T-cell (primary cell): Measurements from ENCODE around the gene OSBPL1A. TPM values are rescaled to one million over a fixed set of nuclear protein-coding genes. Genes with fewer than 3 reads are reported as not detected.

ENCODE experiments used
- ATAC-seq, 4 experiments: fragments of 200-7000 bp in 3 of 4; fragments of 150-1000 bp in 1 of 4; cut with Tn5 transposase; replicated peaks in 1 of 4; 1 replicate in 3 of 4; 2 replicates in 1 of 4; pipeline ENCODE4 v1.10.0; 2021; ENCODE audit warnings: moderate library complexity in 3 of 4, mild to moderate bottlenecking in 2 of 4, moderate number of reproducible peaks in 1 of 4
- CTCF ChIA-PET, 2 donors: fragments of 300-600 bp; sonication (Branson Sonifier 250); formaldehyde crosslinking; loops; one replicate each; lab custom pipeline; 2022; ENCODE audit warnings: antibody characterized with exemption in 2 of 2; lab: Charles Lee
- POLR2A ChIA-PET, 2 donors: fragments of 300-600 bp; sonication (Branson Sonifier 250); formaldehyde crosslinking; loops; one replicate each; lab custom pipeline; 2022; ENCODE audit warnings: antibody characterized with exemption in 2 of 2; lab: Charles Lee
- DNase-seq, 35 experiments: peaks; one replicate each; pipeline versions ENCODE4 v3.0.0 to v3.0.0-alpha.2; 2013 to 2023
- H3K27ac ChIP-seq: one replicate; pipeline ENCODE4 v1.5.1; 2013; ENCODE audit warnings: low read length
- H3K27me3 ChIP-seq, 2 experiments: replicated peaks in 1 of 2; 1 replicate in 1 of 2; 2 replicates in 1 of 2; pipeline versions ENCODE4 v1.6.1 to v1.7.0; 2013; ENCODE audit warnings: low read length in 1 of 2, mixed read lengths in 1 of 2; ENCODE audit not compliant: control insufficient read depth in 2 of 2, insufficient read depth in 2 of 2; ENCODE audit errors: extremely low read depth in 1 of 2
- H3K36me3 ChIP-seq, 2 donors: 1 replicate in 1 of 2; 2 replicates in 1 of 2; pipeline versions ENCODE4 v1.6.1 to v1.7.0; 2013; ENCODE audit warnings: low read length in 1 of 2; ENCODE audit not compliant: control insufficient read depth in 2 of 2, insufficient read depth in 1 of 2; ENCODE audit errors: extremely low read depth in 1 of 2
- H3K4me1 ChIP-seq, 2 experiments: 1 replicate in 1 of 2; 2 replicates in 1 of 2; pipeline versions ENCODE4 v1.6.1 to v1.7.0; 2013; ENCODE audit warnings: low read length in 2 of 2, mixed read lengths in 1 of 2; ENCODE audit not compliant: insufficient read depth in 2 of 2, control insufficient read depth in 1 of 2; ENCODE audit errors: extremely low read depth in 1 of 2
- H3K4me3 ChIP-seq, 2 donors: 1 replicate in 1 of 2; 2 replicates in 1 of 2; pipeline versions ENCODE4 v1.5.1 to v1.7.0; 2013; ENCODE audit warnings: mild to moderate bottlenecking in 2 of 2, low read length in 1 of 2, moderate library complexity in 1 of 2; ENCODE audit not compliant: control insufficient read depth in 1 of 2; ENCODE audit errors: extremely low read depth in 1 of 2
- H3K9me3 ChIP-seq: 2 replicates; pipeline ENCODE4 v1.7.0; 2013
- H3K27ac Mint-ChIP-seq, 2 donors: one replicate each; pipeline ENCODE4 v1.8.0; 2020 to 2021; ENCODE audit warnings: mild to moderate bottlenecking in 2 of 2, mixed read lengths in 2 of 2
- H3K27me3 Mint-ChIP-seq, 2 donors: one replicate each; pipeline ENCODE4 v1.8.0; 2021 to 2022; ENCODE audit warnings: mixed read lengths in 2 of 2
- H3K36me3 Mint-ChIP-seq: one replicate; pipeline ENCODE4 v1.8.0; 2021; ENCODE audit warnings: mixed read lengths
- H3K4me1 Mint-ChIP-seq, 3 donors: one replicate each; pipeline ENCODE4 v1.8.0; 2020 to 2022; ENCODE audit warnings: mixed read lengths in 3 of 3, mild to moderate bottlenecking in 1 of 3
- H3K4me3 Mint-ChIP-seq, 3 donors: one replicate each; pipeline ENCODE4 v1.8.0; 2020 to 2022; ENCODE audit warnings: mild to moderate bottlenecking in 3 of 3, mixed read lengths in 3 of 3, moderate library complexity in 3 of 3
- H3K9me3 Mint-ChIP-seq, 3 donors: one replicate each; pipeline ENCODE4 v1.8.0; 2020 to 2022; ENCODE audit warnings: mixed read lengths in 3 of 3
- WGBS: methylation state at CpG from one replicate; pipeline ENCODE4 v1.1.5; 2013; ENCODE audit warnings: missing lambda C conversion rate; ENCODE audit not compliant: insufficient coverage; 5-methylcytosine and 5-hydroxymethylcytosine counted together
- total RNA-seq, 35 experiments: library from RNA in 6 of 35; stranded (reverse) in 6 of 35; fragments of 120-200 nt in 1 of 35; gene quantifications; one replicate each; pipeline versions ENCODE4 v1.2.1 to v1.2.4 and lab custom pipeline; 2013 to 2026

Gene OSBPL1A
- total RNA-seq = 1 to 10 TPM; 3.3 to 6.4 (median 4.0) TPM
- 2.0 TPM for total RNA-seq (2013)
- 0.61 to 8.5 (median 3.2) reads per million in 29 experiments for total RNA-seq (lab: John Stamatoyannopoulos, UW)

- no peak within 1 kb of the TSS for H3K27ac ChIP-seq
- CTCF ChIA-PET = interaction anchor here in 1 of 2 donors (0.6 kb wide), 1 partner anchor 31 kb away, joined by 3 read pairs; no protein-coding TSS in a partner anchor
- POLR2A ChIA-PET = interaction anchor here in 1 of 2 donors (0.6 to 0.7 kb wide), 2 partner anchors 8 to 151 kb away, joined by 3 to 7 read pairs; no protein-coding TSS in a partner anchor
These were observed at the start of gene OSBPL1A for GRCh38 chr18:24397694-24398368. Gene OSBPL1A (minus strand): TSS chr18:24397824. CDS start chr18:24377533, 20,291 bp downstream.

GRCh38 chr18:24446953-24447538, 49.4 kb upstream of the OSBPL1A start:
- ChIA-PET POLR2A (interaction anchor here in 1 of 2 donors (0.5 kb wide), 1 partner anchor 51 kb away, joined by 7 read pairs; no protein-coding TSS in a partner anchor), CTCF (interaction anchor here in 1 of 2 donors (1.0 to 1.1 kb wide), 4 partner anchors 14 to 43 kb away, joined by 3 to 5 read pairs (median 4); partner anchors contain the start of gene HRH4)
- no peaks in the 10 kb centered on the region for H3K4me1 Mint-ChIP-seq
- no peak for ATAC-seq
- H3K27me3 ChIP-seq = no peaks in the 10 kb centered on the region
- no peak overlapping the region for H3K27ac Mint-ChIP-seq
- H3K9me3 Mint-ChIP-seq = no peaks in the 10 kb centered on the region
- no peak overlapping the region for H3K4me3 Mint-ChIP-seq
- H3K36me3 ChIP-seq = peaks cover 0 to 28% of the 10 kb centered on the region in 2 donors
- no CpG with 5 or more reads among the region's 1 CpG for WGBS
- H3K9me3 ChIP-seq = no peaks in the 10 kb centered on the region
- DNase-seq = peak in 1 of 35 experiments; percentile 5
- H3K4me3 ChIP-seq = no peak overlapping the region
- no peak overlapping the region for H3K27ac ChIP-seq
- no peaks in the 10 kb centered on the region for H3K27me3 Mint-ChIP-seq
- peaks cover 66% of the 10 kb centered on the region for H3K36me3 Mint-ChIP-seq
- no peaks in the 10 kb centered on the region for H3K4me1 ChIP-seq

More at GRCh38 chr18:24397694-24398368, at the start of gene OSBPL1A:
- ATAC-seq (peak; percentile 89 to 96 (median 92)), DNase-seq (peak; percentile 39 to 84 (median 65))
- H3K36me3 Mint-ChIP-seq = no peaks in the 10 kb centered on the region
- Histone ChIP-seq H3K9me3 (no peaks in the 10 kb centered on the region), H3K36me3 (no peaks in the 10 kb centered on the region), H3K4me3 (peak within 1 kb of the TSS; percentile 57 to 79), H3K4me1 (peaks cover 4 to 12% of the 10 kb centered on the region in 2 experiments), H3K27me3 (peaks cover 0 to 17% of the 10 kb centered on the region in 2 experiments)
- H3K27me3 Mint-ChIP-seq = peaks cover 0 to 8% of the 10 kb centered on the region in 2 donors
- H3K4me3 Mint-ChIP-seq = peak within 1 kb of the TSS; percentile 77 to 89 (median 85)
- WGBS = under 1% methylated on average over 39 of the region's 55 CpGs
- H3K4me1 Mint-ChIP-seq = peaks cover 12 to 23% (median 18%) of the 10 kb centered on the region in 3 donors
- H3K9me3 Mint-ChIP-seq = no peaks in the 10 kb centered on the region
- peak within 1 kb of the TSS; percentile 58 to 72 for H3K27ac Mint-ChIP-seq

GRCh38 chr18:24446453-24446852, 48.8 kb upstream of the OSBPL1A start:
- peaks cover 68% of the 10 kb centered on the region for H3K36me3 Mint-ChIP-seq
- ATAC-seq = no peak
- Histone ChIP-seq H3K27ac (no peak overlapping the region), H3K27me3 (no peaks in the 10 kb centered on the region), H3K4me3 (no peak overlapping the region), H3K36me3 (peaks cover 0 to 34% of the 10 kb centered on the region in 2 donors), H3K9me3 (no peaks in the 10 kb centered on the region), H3K4me1 (no peaks in the 10 kb centered on the region)
- no peaks in the 10 kb centered on the region for H3K4me1 Mint-ChIP-seq
- no peak for DNase-seq
- POLR2A ChIA-PET = no interaction called here
- CTCF ChIA-PET = interaction anchor here in 1 of 2 donors (1.0 to 1.1 kb wide), 3 partner anchors 14 to 42 kb away, joined by 3 to 5 read pairs (median 5); partner anchors contain the start of gene HRH4
- no peak overlapping the region for H3K4me3 Mint-ChIP-seq
- H3K27me3 Mint-ChIP-seq = no peaks in the 10 kb centered on the region
- H3K9me3 Mint-ChIP-seq = no peaks in the 10 kb centered on the region
- no peak overlapping the region for H3K27ac Mint-ChIP-seq
- no CpG with 5 or more reads among the region's 1 CpG for WGBS

GRCh38 chr18:24443870-24444269, 46.2 kb upstream of the OSBPL1A start:
- Mint-ChIP-seq H3K27ac (no peak overlapping the region), H3K4me3 (no peak overlapping the region), H3K27me3 (no peaks in the 10 kb centered on the region), H3K4me1 (no peaks in the 10 kb centered on the region), H3K36me3 (peaks cover 64% of the 10 kb centered on the region), H3K9me3 (no peaks in the 10 kb centered on the region)
- peaks cover 0 to 37% of the 10 kb centered on the region in 2 donors for H3K36me3 ChIP-seq
- POLR2A ChIA-PET = no interaction called here
- H3K4me3 ChIP-seq = no peak overlapping the region
- no CpG with 5 or more reads among the region's 2 CpGs for WGBS
- ATAC-seq (no peak), DNase-seq (no peak)
- no peaks in the 10 kb centered on the region for H3K27me3 ChIP-seq
- no peaks in the 10 kb centered on the region for H3K9me3 ChIP-seq
- H3K4me1 ChIP-seq = no peaks in the 10 kb centered on the region
- H3K27ac ChIP-seq = no peak overlapping the region
- CTCF ChIA-PET = no interaction called here

GRCh38 chr18:24436939-24437338, 39.3 kb upstream of the OSBPL1A start:
- no peaks in the 10 kb centered on the region for H3K9me3 ChIP-seq
- Mint-ChIP-seq H3K9me3 (no peaks in the 10 kb centered on the region), H3K36me3 (peaks cover 53% of the 10 kb centered on the region), H3K27ac (peak overlapping the region in 1 of 2 donors; percentile 29), H3K4me1 (no peaks in the 10 kb centered on the region), H3K27me3 (no peaks in the 10 kb centered on the region), H3K4me3 (no peak overlapping the region)
- no CpG with 5 or more reads among the region's 1 CpG for WGBS
- H3K27me3 ChIP-seq = no peaks in the 10 kb centered on the region
- no peak overlapping the region for H3K27ac ChIP-seq
- no peak overlapping the region for H3K4me3 ChIP-seq
- ChIA-PET CTCF (no interaction called here), POLR2A (interaction anchor here in 1 of 2 donors (0.6 kb wide), 1 partner anchor 979 kb away, joined by 4 read pairs; no protein-coding TSS in a partner anchor)
- H3K4me1 ChIP-seq = no peaks in the 10 kb centered on the region
- H3K36me3 ChIP-seq = peaks cover 0 to 18% of the 10 kb centered on the region in 2 donors
- ATAC-seq (peak in 1 of 4 experiments; percentile 30), DNase-seq (no peak)

GRCh38 chr18:24432618-24433017, 35.0 kb upstream of the OSBPL1A start:
- WGBS = 78% methylated on average over 1 of the region's 3 CpGs
- no peak overlapping the region for H3K4me3 ChIP-seq
- ChIA-PET POLR2A (no interaction called here), CTCF (interaction anchor here in 1 of 2 donors (0.7 kb wide), 1 partner anchor 1391 kb away, joined by 4 read pairs; no protein-coding TSS in a partner anchor)
- DNase-seq = no peak
- no peak overlapping the region for H3K4me3 Mint-ChIP-seq
- no peak overlapping the region for H3K27ac ChIP-seq
- H3K27ac Mint-ChIP-seq = no peak overlapping the region
- H3K27me3 Mint-ChIP-seq = no peaks in the 10 kb centered on the region
- peaks cover 37% of the 10 kb centered on the region for H3K36me3 Mint-ChIP-seq
- H3K4me1 ChIP-seq = peaks cover 2 to 5% of the 10 kb centered on the region in 2 experiments
- H3K27me3 ChIP-seq = no peaks in the 10 kb centered on the region
- peaks cover 8 to 18% (median 11%) of the 10 kb centered on the region in 3 donors for H3K4me1 Mint-ChIP-seq
- no peaks in the 10 kb centered on the region for H3K9me3 Mint-ChIP-seq
- H3K36me3 ChIP-seq = peaks cover 0 to 3% of the 10 kb centered on the region in 2 donors
- no peaks in the 10 kb centered on the region for H3K9me3 ChIP-seq
- no peak for ATAC-seq
